ENCODE data around the gene LIN28B.

- no peak for TF ChIP-seq POLR2A (IDR thresholded peaks at IDR 0.05; ENCODE audit: low read depth, low read length)
- TF ChIP-seq TAF1 (IDR thresholded peaks at IDR 0.05; ENCODE audit: borderline replicate concordance, low read depth, low read length) = no peak
Observed at GRCh38 chr6:105014954-105015353, 58.0 kb downstream of the LIN28B start.
